Endodermal cell (in vitro differentiated cells): ENCODE measurements around the gene RSPH6A. TPM values are rescaled to one million over a fixed set of nuclear protein-coding genes. Genes with fewer than 3 reads are reported as not detected.
A peak's percentile ranks its signal among the peaks of the same experiment; 100 is the strongest.

Experiments used
- DNase-seq: peaks from one replicate; pipeline ENCODE4 v3.0.0-alpha.2; 2017
- H3K27ac ChIP-seq: 2 replicates; pipeline ENCODE4 v1.5.1; 2013; ENCODE audit warnings: mild to moderate bottlenecking, low read depth, low read length, moderate library complexity
- H3K27me3 ChIP-seq: 2 replicates; pipeline ENCODE4 v1.6.1; 2013; ENCODE audit warnings: mild to moderate bottlenecking, low read length, moderate library complexity; ENCODE audit not compliant: insufficient read depth, control insufficient read depth, poor library complexity, severe bottlenecking
- H3K36me3 ChIP-seq: 2 replicates; pipeline ENCODE4 v1.7.0; 2013; ENCODE audit warnings: mild to moderate bottlenecking, low read length, moderate library complexity; ENCODE audit not compliant: control insufficient read depth, insufficient read depth
- H3K4me1 ChIP-seq: one replicate; pipeline ENCODE4 v1.7.0; 2013; ENCODE audit warnings: low read length; ENCODE audit not compliant: control insufficient read depth, insufficient read depth
- H3K4me3 ChIP-seq: 2 replicates; pipeline ENCODE4 v1.5.1; 2013; ENCODE audit warnings: mild to moderate bottlenecking, low read length, moderate library complexity
- H3K9ac ChIP-seq: 2 replicates; pipeline ENCODE4 v1.6.1; 2013; ENCODE audit warnings: mild to moderate bottlenecking, low read length, moderate library complexity; ENCODE audit not compliant: poor library complexity, severe bottlenecking; ENCODE audit errors: extremely low read depth
- H3K9me3 ChIP-seq: 2 replicates; pipeline ENCODE4 v1.6.1; 2013; ENCODE audit warnings: mild to moderate bottlenecking, low read length, moderate library complexity; ENCODE audit not compliant: control insufficient read depth
- H3K27ac Mint-ChIP-seq: 2 replicates; pipeline ENCODE4 v1.8.0; 2020; ENCODE audit warnings: mixed read lengths
- H3K27me3 Mint-ChIP-seq: 2 replicates; pipeline ENCODE4 v1.8.0; 2021; ENCODE audit warnings: mild to moderate bottlenecking, mixed read lengths; ENCODE audit not compliant: insufficient read depth
- H3K36me3 Mint-ChIP-seq: 2 replicates; pipeline ENCODE4 v1.8.0; 2020; ENCODE audit warnings: low read depth, mixed read lengths
- H3K4me1 Mint-ChIP-seq: 2 replicates; pipeline ENCODE4 v1.8.0; 2020; ENCODE audit warnings: mixed read lengths
- H3K4me3 Mint-ChIP-seq: 2 replicates; pipeline ENCODE4 v1.8.0; 2020; ENCODE audit warnings: mild to moderate bottlenecking, moderate library complexity, mixed read lengths
- H3K9me3 Mint-ChIP-seq: 2 replicates; pipeline ENCODE4 v1.8.0; 2020; ENCODE audit warnings: mild to moderate bottlenecking, mixed read lengths
- CTCF ChIP-seq: fragments of 200-600 bp; sonication (generic); conservative IDR thresholded peaks from 2 replicates; pipeline ENCODE4 v1.5.0; 2021; ENCODE audit warnings: antibody characterized with exemption, mild to moderate bottlenecking
- WGBS, 2 experiments: methylation state at CpG; one replicate each; pipeline versions ENCODE4 v1.1.5 to v1.1.7; 2013; ENCODE audit warnings: missing lambda C conversion rate in 2 of 2, mixed read lengths in 1 of 2; ENCODE audit not compliant: insufficient coverage in 1 of 2, insufficient read length in 1 of 2; 5-methylcytosine and 5-hydroxymethylcytosine counted together
- total RNA-seq, 2 donors: library from RNA; stranded (reverse); fragmentation: NEBNext Ultra II Directional in 1 of 2; extraction: Animal tissue kit (Norgen Biotek cat#: 25700) in 1 of 2; gene quantifications; 2 replicates in 1 of 2; 3 replicates in 1 of 2; pipeline ENCODE4 v1.2.1, GENCODE V29; 2021

Gene RSPH6A
- total RNA-seq, 2 donors from 2014 or later: 0.53 TPM

GRCh38 chr19:45863335-45863839 lies 48.3 kb upstream of the RSPH6A start:
- Histone ChIP-seq H3K4me1 (peaks cover 6% of the 10 kb centered on the region), H3K27ac (no peak overlapping the region), H3K36me3 (peaks cover 23% of the 10 kb centered on the region), H3K9me3 (no peaks in the 10 kb centered on the region), H3K27me3 (no peaks in the 10 kb centered on the region), H3K4me3 (peak overlapping the region; percentile 91), H3K9ac (no peak overlapping the region)
- TF ChIP-seq CTCF: no peak
- H3K4me1 Mint-ChIP-seq: peaks cover 22% of the 10 kb centered on the region
- 14 to 22% methylated on average over 14 to 22 of the region's 22 CpGs for WGBS, 2 experiments
- no peaks in the 10 kb centered on the region for H3K27me3 Mint-ChIP-seq
- peak overlapping the region; percentile 99 for H3K27ac Mint-ChIP-seq
- peaks cover 30% of the 10 kb centered on the region for H3K36me3 Mint-ChIP-seq
- DNase-seq: no peak
- H3K4me3 Mint-ChIP-seq: peak overlapping the region; percentile 100
- H3K9me3 Mint-ChIP-seq: no peaks in the 10 kb centered on the region

- 0% methylated on average over 41 to 65 of the region's 65 CpGs for WGBS, 2 experiments
- H3K4me1 ChIP-seq: peaks cover 6% of the 10 kb centered on the region
- H3K9me3 Mint-ChIP-seq: no peaks in the 10 kb centered on the region
- no peaks in the 10 kb centered on the region for H3K27me3 ChIP-seq
- H3K4me3 ChIP-seq: peak within 1 kb of the TSS; percentile 91
- H3K9me3 ChIP-seq: no peaks in the 10 kb centered on the region
- no peak for TF ChIP-seq CTCF
- H3K36me3 Mint-ChIP-seq: peaks cover 31% of the 10 kb centered on the region
- H3K36me3 ChIP-seq: peaks cover 24% of the 10 kb centered on the region
- peak; percentile 100 for DNase-seq
- H3K27ac Mint-ChIP-seq: peak within 1 kb of the TSS; percentile 99
- peaks cover 19% of the 10 kb centered on the region for H3K4me1 Mint-ChIP-seq
- H3K9ac ChIP-seq: peak within 1 kb of the TSS; percentile 88
- H3K27ac ChIP-seq: peak within 1 kb of the TSS; percentile 72
- H3K4me3 Mint-ChIP-seq: peak within 1 kb of the TSS; percentile 100
- no peaks in the 10 kb centered on the region for H3K27me3 Mint-ChIP-seq
These were observed 47.6 kb upstream of the RSPH6A start, which contains the start of gene SYMPK for GRCh38 chr19:45862564-45863334. Gene SYMPK (minus strand): TSS chr19:45863147. CDS start chr19:45854495, 8,652 bp downstream.

GRCh38 chr19:45862271-45862563 lies 47.1 kb upstream of the RSPH6A start:
- H3K4me1 Mint-ChIP-seq: peaks cover 16% of the 10 kb centered on the region
- Histone ChIP-seq H3K36me3 (peaks cover 23% of the 10 kb centered on the region), H3K27ac (no peak overlapping the region), H3K4me3 (peak overlapping the region; percentile 91), H3K9me3 (no peaks in the 10 kb centered on the region), H3K27me3 (no peaks in the 10 kb centered on the region), H3K4me1 (peaks cover 6% of the 10 kb centered on the region), H3K9ac (peak overlapping the region; percentile 88)
- DNase-seq: no peak
- no peaks in the 10 kb centered on the region for H3K9me3 Mint-ChIP-seq
- peak overlapping the region; percentile 99 for H3K27ac Mint-ChIP-seq
- peak overlapping the region; percentile 100 for H3K4me3 Mint-ChIP-seq
- H3K27me3 Mint-ChIP-seq: no peaks in the 10 kb centered on the region
- 1 to 2% methylated on average over 11 of the region's 11 CpGs for WGBS, 2 experiments
- no peak for TF ChIP-seq CTCF
- peaks cover 28% of the 10 kb centered on the region for H3K36me3 Mint-ChIP-seq
